NCI-H526 (cell line): ENCODE results near the gene ASPDH.

Experiments
- DNase-seq, 2 experiments: peaks; one replicate each; lab custom pipeline; 2025; lab: John Stamatoyannopoulos, UW

The ASPDH gene

DNA sequence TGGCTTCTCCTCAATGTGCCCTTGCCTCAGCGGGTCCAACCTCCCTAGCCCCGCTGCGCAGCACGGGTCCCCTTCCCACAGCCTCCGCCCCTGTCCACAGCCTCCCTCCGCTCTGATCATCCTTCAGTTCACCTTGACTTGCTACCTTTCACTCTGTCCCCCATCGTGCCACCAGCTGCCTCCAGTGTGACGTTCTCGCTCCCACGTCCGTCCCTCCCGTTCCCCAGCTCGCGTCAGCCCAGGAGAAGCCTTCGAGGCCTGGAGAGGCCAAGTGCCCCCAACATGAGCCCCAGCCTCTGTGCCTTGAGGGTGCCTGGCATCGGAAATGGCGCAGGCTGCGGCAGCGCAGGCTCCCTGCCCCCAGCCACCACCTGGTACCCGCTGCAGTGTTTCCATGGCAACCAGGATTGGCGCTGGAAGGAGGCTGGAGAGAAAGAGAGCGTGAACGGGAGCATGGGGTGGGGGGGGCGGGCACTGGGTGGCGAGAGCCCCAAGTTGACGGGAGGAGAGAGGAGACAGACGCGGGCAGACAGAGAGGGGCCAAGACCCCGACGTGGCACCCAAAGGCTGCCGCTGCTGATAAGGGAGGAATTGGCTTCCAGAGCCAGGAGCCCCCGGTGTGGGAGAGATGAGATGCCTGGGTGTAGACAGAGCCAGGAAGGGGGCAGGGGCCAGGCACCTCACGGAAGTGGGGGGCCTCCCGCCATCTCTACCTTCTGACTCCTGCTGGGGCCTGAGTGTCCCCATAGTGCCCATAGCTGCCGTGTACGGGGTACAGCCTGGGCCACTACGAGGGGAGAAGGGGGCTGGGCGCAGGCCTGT lies 844 bp upstream of the ASPDH start:
- DNase-seq, result peak in 1 of 2 experiments; percentile 11

DNA sequence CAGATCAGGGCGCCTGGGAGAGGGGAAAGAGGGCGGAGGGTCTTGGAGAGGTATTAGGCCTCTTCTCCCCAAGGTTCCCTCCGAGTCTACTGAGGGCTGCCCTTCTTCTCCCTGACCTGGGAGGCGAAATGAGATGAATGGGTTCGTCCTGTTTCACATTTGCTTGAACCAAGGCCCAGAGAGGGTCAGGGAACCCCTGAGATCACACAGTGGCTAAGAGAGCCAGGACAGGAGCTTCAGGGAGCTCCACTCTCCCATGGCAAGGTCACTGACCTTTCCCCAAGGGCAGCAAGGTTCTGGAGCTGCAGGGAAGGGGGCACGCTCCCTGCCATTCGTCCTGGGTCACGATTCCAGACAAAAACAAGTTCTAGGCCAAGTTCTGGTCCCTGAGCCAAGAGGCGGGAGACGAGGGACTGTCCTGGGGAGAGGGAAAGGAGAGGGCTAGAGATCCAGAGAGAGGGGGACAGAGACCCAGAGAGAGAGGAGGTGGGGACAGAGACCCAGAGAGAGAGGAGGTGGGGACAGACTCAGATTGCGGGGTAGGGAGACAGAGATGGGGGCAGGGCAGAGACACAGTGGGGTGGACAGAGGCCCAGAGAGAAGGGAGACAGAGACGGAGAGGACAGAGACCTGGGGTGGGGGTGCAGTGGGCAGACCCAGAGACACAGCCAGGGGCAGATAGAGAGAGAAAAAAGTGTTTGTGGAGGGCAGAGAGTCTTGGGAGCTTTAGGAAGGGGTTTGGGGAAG lies 541 bp downstream of the ASPDH start:
- no peak for DNase-seq

DNA sequence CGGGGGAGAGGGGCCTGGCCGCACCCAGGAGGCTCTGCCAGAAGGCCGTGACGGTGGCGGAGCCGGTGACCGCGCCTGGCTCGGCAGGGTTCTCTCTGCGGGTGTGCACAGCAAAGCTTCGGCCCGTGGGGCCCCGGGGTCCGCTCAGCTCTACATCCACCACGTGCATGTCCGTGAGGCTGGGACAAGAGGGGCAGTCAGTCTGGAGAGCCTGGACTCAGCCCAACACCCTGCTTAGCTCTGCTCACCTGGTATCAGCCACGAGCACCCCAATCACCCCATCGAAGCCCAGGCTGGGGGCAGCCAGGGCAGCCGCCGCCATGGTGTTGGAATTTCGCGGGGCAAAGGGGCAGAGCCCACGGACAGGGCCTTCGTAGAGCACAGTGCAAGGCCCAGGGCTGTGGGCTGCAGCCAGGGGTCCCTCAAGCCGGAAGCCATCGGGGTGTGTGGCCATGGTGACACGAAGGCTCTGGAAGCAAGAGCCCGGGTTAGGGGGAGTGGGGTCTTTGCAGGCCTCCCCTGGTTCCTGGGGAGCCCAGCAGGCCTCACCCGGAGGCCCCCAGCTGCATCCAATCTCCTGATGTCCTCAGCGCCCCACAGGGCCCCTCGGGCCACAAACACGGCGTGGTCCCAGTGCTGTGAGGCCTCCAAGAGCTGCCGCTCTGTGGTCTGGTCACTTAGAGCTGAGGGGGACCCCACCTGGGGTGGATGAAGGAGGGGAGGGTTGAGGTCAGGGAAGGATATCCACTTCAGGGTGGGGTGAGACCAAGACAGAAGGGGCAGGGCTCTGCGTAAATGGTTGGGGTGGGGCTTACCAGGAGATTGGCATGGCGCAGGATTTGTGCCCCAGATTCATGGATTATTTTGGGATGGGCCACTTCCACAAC lies 1.4 kb downstream of the ASPDH start:
- no peak for DNase-seq

DNA sequence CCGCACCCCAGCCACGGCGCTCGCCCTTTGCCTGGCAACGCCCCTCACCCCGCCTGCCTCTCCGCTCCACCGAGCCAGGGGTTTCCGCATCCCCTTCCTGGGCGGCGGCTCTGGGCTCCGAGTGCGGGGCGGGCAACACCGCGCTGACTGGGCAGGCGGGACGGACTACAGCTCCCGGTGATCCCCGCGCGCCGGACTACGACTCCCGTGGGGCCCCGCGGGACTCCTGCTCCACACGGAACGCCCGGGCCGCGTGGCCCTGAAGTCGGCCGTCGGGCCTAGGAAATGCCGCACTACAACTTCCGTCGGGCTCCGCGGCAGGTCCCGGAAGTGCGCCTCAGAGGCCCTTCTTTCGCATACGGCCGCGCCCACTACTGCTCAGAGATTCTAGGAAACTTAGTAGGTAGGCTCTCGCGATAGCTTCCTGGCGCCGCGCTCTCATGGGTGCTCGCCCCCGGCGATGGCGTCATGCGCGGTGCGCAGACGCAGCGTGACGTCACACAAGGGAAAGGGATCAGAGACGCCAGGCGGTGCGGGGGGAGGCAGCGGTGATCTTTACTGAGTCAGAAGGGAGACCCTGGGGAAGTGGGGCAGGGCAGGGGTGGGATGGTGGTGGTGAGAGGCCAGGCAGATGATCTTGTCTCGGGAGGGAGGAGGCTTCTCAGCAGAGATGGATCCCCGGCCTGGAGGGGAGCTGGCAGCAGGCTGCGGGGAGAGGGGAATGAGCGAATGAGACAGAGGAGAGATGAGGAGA lies 2.5 kb downstream of the ASPDH start, which contains the start of gene JOSD2:
JOSD2 (minus strand) TSS at position 123 of the 754 bp plus-strand sequence. CDS start 760 bp downstream, outside the sequence.
- DNase-seq, result peak; percentile 96 to 99

DNA sequence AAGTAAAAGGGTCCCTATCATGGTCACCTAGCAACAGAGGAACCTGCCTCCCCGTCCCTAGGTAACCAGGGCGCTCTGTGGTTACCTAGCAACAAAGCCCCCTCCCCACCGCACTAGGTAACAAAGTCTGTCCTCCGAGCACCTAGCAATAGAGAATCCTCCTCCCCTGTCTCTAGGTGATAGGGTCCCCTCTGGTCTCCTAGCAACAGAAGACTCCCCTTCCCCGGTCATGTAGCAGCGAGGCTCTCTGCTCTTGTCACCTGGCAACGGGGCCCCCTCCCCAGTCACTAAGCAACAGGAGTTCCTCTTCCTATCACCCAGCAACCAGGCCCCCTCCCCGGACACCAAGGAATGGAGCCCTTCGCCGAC lies 3.0 kb downstream of the ASPDH start:
- DNase-seq, result peak; percentile 87 to 91

DNA sequence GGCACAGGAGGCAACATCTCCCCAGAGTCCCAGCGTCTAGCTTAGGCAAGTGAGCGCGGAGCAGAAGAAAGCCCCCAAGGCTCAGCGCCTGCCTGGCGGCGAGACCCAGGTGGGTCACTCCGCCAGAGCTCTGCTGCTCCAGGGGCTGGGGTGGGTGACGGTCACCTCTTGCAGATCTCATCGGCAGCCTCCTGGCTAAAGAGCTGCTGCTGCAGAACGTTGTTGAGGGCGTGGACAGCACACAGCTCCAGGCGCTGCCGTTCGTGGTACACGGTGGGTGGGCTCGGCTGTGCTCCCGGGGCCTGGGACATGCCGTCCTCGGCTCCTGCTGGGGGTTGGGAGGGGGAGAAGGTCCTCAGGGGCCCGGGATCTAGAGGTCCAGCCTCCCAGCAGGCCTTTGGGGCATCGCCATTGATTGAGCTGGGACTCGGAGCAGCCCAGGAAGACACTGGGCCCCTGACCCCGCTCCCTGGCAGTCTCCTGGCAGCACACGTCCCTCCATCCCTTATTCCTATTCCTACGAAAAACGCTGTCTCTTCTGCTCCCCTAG lies 3.5 kb downstream of the ASPDH start:
- DNase-seq, result no peak

DNA sequence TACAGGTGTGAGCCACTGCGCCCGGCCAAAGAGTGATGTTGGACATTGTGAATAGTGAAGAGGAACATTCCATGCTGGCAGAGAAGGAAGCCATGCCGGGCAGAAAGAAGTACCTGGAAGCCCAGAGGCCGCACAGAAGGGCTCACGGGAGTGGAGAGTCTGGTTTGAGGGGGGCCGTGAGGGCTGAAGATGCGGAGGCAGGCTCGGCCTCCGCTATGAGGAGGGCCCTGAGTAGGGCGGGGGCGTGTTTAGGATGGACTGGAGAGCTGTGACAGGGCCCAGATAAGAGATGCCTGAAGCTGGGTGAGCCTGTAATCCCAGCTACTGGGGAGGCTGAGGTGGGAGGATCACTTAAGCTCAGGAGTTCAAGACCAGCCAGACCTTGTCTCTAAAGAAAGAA lies 4.3 kb downstream of the ASPDH start:
- DNase-seq, result no peak

DNA sequence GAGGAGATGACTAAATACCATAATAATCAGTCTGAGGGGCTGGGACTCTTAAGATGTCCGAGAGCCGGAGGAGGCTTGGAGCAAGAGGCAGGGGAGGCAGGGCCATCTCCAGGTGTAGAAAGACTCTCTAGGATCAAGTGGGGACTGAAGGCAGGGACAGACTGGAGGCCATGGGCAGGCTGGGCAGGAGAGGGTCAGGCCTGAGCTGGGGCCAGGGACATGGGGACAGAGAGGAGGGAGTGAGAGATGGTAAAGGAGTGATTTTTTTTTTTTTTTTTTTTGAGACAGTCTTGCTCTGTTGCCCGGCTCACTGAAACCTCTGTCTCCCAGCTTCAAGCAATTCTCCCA lies 4.9 kb downstream of the ASPDH start:
- no peak for DNase-seq

DNA sequence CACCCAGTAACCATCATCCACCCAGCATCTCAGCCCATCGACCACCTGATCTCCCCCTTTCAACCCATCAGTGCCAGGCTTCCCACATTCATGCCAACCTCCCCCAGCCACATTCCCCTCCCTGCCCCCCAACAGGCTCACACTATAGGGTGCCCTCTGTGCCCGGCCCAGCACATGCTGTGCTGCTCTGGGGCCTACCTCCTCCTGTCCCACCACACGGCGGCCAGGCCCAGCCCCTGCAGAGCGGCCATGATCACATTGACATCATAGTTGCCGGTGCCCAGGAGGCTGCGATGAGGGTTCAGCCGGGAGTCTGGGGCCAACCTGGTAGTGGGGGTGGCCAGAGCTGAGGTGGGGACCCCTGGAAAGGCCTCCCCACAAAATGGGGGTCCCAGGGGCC lies 6.3 kb downstream of the ASPDH start:
- no peak for DNase-seq

DNA sequence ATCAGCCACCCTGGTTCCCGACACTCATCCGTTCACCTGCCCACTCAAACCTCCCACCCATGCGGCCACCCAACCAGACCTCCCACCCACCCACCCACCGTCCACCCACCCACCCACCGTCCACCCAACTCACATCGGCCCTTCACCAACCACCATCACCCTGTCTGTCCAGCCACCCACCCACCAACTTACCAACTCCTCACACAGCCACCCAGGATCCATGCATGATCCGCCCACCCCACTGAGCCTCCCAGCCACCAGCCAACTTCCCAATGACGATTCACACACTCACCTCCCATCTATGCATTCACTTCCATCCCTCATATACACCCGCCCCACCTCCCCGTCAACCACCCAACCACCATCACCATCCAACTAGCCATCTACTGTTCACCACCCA lies 7.0 kb downstream of the ASPDH start:
- no peak for DNase-seq

DNA sequence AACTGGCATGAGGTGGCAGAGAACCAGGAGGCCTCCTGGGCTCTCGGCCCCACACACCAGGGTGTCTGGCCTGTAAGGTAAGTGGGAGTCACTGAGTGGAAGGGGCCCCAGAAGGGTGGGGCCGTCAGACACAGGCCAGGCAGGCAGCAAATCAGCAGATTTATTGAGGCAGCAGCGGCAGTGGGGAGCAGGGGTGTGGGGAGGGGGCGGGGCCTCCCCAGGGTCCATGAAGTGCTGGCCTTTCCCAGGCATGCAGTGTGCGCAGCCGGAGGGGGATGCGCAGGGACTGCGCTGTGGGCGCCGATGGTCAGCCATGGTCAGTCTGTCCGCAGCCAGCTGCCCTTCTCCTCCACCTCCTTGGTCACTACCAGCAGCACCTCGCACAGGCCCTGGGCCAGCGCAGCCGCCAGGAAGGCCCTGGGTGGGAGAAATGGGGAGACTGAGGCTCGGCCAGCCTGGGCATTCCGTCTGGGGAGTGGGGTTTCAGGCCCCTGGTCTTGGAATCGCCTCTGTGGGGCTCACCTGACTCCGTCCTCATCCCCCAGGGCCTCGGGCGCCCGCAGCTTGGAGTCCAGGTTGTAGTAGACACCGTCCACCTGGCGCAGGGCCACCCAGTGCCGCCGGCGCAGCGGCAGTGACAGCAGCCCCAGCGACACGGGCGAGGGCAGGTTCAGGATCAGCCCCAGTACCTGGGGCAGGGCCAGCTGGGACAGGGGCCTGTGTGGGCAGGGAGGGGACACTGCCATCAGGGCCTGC lies 7.7 kb downstream of the ASPDH start:
- no peak for DNase-seq

DNA sequence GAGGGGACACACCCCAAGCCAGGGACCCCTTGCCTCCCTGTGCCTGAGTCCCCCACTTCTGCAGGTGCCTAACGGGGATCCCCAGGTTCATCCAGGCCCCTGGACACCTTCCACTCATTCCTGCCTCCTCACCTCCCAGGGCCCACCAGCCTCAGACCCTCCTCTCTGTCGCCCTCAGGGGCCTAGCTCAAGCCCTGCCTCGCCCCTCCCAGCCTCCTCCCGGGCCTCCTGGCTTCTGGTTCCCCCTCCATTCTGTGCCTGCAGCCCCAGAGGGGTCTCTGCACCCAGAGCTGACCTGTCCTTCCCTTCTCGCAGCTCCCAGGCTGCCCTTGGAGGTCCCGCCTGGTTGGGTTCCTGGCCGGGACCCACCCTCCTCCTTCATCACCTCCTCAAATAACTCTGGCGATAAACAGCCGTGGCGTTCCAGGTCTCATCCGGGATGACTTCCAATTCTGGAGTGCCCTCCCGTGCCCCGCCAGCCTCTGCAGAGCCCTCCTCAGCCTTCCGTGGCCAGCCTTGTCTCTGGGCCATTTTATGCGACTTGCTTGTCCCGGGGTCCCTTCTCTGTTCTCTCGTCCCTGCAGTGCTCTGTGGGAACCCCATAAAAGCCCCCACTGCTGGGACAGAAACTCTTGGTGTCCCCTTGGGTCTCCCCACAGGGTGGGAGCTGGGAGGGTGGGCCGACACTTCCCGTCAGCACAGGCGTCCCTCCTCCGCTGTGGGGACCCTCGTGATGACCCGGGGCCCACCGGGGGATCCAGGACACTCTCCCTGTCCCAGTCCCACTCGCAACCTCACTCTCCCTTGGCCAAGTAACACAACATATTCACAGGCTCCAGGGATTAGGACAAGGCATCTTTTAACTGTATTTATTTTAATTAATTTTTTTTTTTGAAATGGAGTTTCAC lies 11.9 kb downstream of the ASPDH start:
- DNase-seq, result no peak

DNA sequence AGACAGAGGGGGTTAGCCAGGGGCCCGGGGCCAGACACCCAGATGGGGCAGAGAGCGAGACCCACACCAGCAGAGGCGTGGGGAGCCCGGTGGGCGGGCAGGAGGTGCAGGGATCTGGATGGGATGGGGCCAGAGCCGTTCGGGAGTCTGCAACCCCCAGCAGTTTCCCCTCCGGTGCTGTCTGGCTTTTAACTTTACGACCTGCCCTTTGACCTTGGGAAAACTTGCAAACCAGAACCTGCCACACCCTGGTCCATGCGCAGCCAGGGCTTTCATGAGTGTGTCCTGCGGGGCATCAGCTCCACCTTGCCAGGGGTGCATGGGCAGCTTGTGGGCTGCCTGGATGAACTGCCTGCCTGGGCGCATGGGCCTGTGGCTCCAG lies 12.5 kb downstream of the ASPDH start:
- no peak for DNase-seq

DNA sequence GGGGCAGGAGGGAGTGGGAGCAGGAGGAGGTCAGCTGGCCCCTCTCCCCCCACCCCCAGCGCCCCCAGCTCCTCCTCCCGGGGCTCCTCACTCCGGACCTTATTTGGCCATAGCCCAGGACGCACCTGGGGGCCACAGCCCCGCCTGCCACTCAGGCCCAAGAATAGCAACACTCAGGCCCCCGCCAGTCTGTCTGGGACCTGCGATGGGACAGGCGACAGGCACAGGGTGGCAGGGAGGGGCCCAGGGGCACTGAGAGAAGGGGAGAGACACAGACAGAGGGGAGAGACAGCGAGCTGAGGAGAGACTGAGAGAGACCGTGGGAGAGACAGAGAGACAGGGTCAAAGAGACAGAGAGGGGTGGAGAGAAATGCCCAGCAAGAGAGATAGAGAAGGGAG lies 13.0 kb downstream of the ASPDH start:
- no peak for DNase-seq

DNA sequence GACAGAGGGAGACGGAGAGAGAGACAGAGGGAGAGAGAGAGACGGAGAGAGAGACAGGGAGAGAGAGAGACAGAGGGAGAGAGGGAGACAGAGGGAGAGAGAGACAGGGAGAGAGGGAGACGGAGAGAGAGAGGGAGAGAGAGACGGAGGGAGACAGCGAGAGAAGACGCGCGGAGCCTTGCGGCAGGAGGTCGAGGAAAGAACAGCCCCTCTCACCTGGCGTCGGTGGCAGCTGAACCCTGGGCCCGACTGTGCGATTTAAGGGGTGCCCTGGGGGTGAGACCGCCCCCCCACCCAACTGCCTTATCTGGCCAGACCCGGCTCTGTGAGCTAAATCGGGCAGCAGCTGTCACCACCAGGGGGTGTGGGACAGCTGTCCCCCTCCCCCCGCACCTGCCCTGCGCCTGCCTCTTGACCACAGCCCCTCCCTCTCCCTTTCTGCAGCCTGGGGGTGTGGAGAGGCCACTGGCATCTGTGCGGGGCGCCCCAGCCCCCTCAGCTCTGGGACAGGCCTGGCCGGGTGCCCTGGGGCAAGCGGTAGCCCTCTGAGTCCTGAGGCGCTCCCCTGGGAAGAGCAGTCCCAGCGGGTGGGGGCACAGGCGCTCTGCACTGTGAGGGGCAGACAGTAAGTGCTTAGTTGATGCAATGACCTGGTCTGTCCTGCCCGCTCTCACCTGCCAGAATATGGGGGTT lies 13.5 kb downstream of the ASPDH start:
- DNase-seq, result peak in 1 of 2 experiments; percentile 29

DNA sequence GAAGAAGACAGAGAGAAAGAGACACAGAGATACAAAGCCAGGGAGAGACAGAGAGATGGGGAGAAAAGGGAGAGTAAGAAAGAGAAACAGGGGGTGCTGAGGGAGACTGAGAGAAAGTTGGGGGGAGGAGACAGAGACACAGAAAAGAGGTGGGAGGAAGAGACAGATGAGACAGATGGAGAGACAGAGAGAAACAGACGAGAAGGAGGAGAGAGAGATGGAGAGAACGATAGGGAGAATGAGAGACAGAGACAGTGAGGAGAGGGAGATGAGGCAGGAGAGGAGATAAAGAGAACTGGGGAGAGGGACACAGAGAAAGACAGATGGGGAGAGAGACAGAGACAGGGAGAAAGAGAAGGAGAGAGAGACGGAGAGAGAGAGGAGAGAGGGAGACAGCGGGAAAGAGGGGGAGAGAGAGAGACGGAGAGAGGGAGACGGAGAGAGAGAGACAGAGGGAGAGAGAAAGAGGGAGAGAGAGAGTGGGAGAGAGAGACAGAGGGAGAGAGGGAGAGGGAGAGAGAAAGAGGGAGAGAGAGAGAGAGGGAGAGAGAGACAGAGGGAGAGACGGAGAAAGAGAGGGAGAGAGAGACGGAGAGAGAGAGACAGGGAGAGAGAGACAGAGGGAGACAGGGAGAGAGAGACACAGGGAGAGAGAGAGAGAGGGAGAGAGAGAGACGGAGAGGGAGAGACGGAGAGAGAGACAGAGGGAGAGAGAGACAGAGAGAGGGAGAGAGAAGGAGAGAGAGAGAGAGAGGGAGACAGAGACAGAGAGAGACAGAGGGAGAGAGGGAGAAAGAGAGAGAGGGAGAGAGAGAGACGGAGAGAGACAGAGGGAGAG lies 15.3 kb downstream of the ASPDH start:
- DNase-seq, result no peak

DNA sequence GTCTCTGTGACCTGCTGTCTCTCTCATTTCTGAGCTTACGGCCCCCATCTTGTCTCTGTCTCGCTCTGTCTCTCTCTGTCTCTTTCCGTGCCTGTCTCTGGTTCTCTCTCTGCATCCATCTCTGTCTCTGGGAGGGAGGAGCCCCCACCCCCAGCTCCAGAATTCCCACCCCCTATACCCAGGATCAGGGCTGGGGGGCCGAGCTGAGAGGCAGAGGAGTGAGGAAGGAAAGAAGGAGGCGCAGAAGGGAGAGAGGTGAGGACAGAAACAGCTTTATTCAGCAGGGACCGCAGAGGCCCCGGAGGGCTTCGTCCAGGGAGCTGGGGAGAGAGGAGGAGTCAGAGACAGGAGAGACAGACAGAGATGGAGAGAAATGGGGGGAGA lies 16.7 kb downstream of the ASPDH start:
- no peak for DNase-seq
